Activated CD4-positive, alpha-beta memory T cell treated with anti-CD3 and anti-CD28 coated beads for 36 hours (primary cell): ENCODE measurements around the gene CBLN3. TPM values are rescaled to one million over a fixed set of nuclear protein-coding genes. Genes with fewer than 3 reads are reported as not detected.
A peak's percentile ranks its signal among the peaks of the same experiment; 100 is the strongest.

ENCODE experiments used
- CTCF ChIA-PET: fragments of 350-600 bp; sonication (Branson Sonifier 250); formaldehyde crosslinking; loops from one replicate; lab custom pipeline; 2021; ENCODE audit warnings: antibody characterized with exemption, inconsistent platforms; lab: Charles Lee
- POLR2A ChIA-PET: fragments of 350-600 bp; sonication (Branson Sonifier 250); formaldehyde crosslinking; loops from one replicate; lab custom pipeline; 2021; ENCODE audit warnings: antibody characterized with exemption; lab: Charles Lee
- DNase-seq: peaks from one replicate; pipeline ENCODE4 v3.0.0-alpha.2; 2020
- H3K27ac Mint-ChIP-seq: one replicate; pipeline ENCODE4 v1.8.0; 2021; ENCODE audit warnings: mixed read lengths
- H3K27me3 Mint-ChIP-seq: one replicate; pipeline ENCODE4 v1.8.0; 2021; ENCODE audit warnings: mixed read lengths
- H3K36me3 Mint-ChIP-seq: one replicate; pipeline ENCODE4 v1.8.0; 2021; ENCODE audit warnings: mixed read lengths
- H3K4me1 Mint-ChIP-seq: one replicate; pipeline ENCODE4 v1.8.0; 2021; ENCODE audit warnings: low read depth, mixed read lengths
- H3K4me3 Mint-ChIP-seq: one replicate; pipeline ENCODE4 v1.8.0; 2021; ENCODE audit warnings: mild to moderate bottlenecking, mixed read lengths
- H3K9me3 Mint-ChIP-seq: one replicate; pipeline ENCODE4 v1.8.0; 2021; ENCODE audit warnings: mixed read lengths
- intact Hi-C: fragments of 100-400 bp; cut with micrococcal nuclease; formaldehyde crosslinking; loops from one replicate; pipeline ENCODE4 v1.15.1; 2023
- total RNA-seq, 2 experiments: library from RNA; stranded (reverse); gene quantifications; one replicate each; pipeline ENCODE4 v1.2.3, GENCODE V29; 2021

The CBLN3 gene
- total RNA-seq, 2 experiments from 2014 or later, result 8.6 to 9.3 TPM

- intact Hi-C loops, result loop anchor here (2.0 kb wide), 1 partner anchor 19 kb away; no protein-coding TSS in a partner anchor
- Mint-ChIP-seq H3K4me3 (no peak overlapping the region), H3K9me3 (no peaks in the 10 kb centered on the region), H3K27me3 (peaks cover 1% of the 10 kb centered on the region), H3K27ac (no peak overlapping the region), H3K36me3 (no peaks in the 10 kb centered on the region), H3K4me1 (no peaks in the 10 kb centered on the region)
- CTCF ChIA-PET, result interaction anchor here (0.8 to 3.9 kb wide), 6 partner anchors 14 to 100 kb away, joined by 3 to 27 read pairs (median 5); partner anchors contain the start of gene LTB4R
- POLR2A ChIA-PET, result no interaction called here
- DNase-seq, result peak; percentile 45
Observed at GRCh38 chr14:24411443-24412389, 17.8 kb downstream of the CBLN3 start.

- CTCF ChIA-PET, result interaction anchor here (1.0 to 3.9 kb wide), 6 partner anchors 9 to 102 kb away, joined by 3 to 27 read pairs (median 4); partner anchors contain the start of gene CIDEB
Observed at GRCh38 chr14:24409956-24410355, 19.5 kb downstream of the CBLN3 start.

GRCh38 chr14:24409192-24409591 lies 20.3 kb downstream of the CBLN3 start:
- POLR2A ChIA-PET, result interaction anchor here (0.5 kb wide), 1 partner anchor 73 kb away, joined by 3 read pairs; no protein-coding TSS in a partner anchor
- intact Hi-C loops, result no loop called here
- no peak overlapping the region for H3K4me3 Mint-ChIP-seq

More at GRCh38 chr14:24409956-24410355, 19.5 kb downstream of the CBLN3 start:
- Mint-ChIP-seq H3K27me3 (peaks cover 3% of the 10 kb centered on the region), H3K4me1 (no peaks in the 10 kb centered on the region), H3K27ac (no peak overlapping the region), H3K36me3 (no peaks in the 10 kb centered on the region), H3K4me3 (no peak overlapping the region), H3K9me3 (no peaks in the 10 kb centered on the region)
- intact Hi-C loops, result no loop called here
- DNase-seq, result no peak
- POLR2A ChIA-PET, result no interaction called here

GRCh38 chr14:24408764-24409163 lies 20.7 kb downstream of the CBLN3 start:
- H3K4me3 Mint-ChIP-seq, result no peak overlapping the region
- H3K36me3 Mint-ChIP-seq, result no peaks in the 10 kb centered on the region
- peaks cover 3% of the 10 kb centered on the region for H3K27me3 Mint-ChIP-seq
- no peaks in the 10 kb centered on the region for H3K4me1 Mint-ChIP-seq
- intact Hi-C loops, result no loop called here
- H3K27ac Mint-ChIP-seq, result no peak overlapping the region
- POLR2A ChIA-PET, result interaction anchor here (0.5 kb wide), 1 partner anchor 72 kb away, joined by 3 read pairs; no protein-coding TSS in a partner anchor
- CTCF ChIA-PET, result interaction anchor here (0.7 to 3.9 kb wide), 8 partner anchors 13 to 101 kb away, joined by 3 to 27 read pairs (median 4); partner anchors contain the start of genes CIDEB and RIPK3
- no peak for DNase-seq
- no peaks in the 10 kb centered on the region for H3K9me3 Mint-ChIP-seq

More at GRCh38 chr14:24409192-24409591, 20.3 kb downstream of the CBLN3 start:
- Mint-ChIP-seq H3K9me3 (no peaks in the 10 kb centered on the region), H3K27me3 (peaks cover 3% of the 10 kb centered on the region), H3K4me1 (no peaks in the 10 kb centered on the region), H3K36me3 (no peaks in the 10 kb centered on the region), H3K27ac (no peak overlapping the region)
- CTCF ChIA-PET, result interaction anchor here (0.7 to 3.9 kb wide), 9 partner anchors 9 to 101 kb away, joined by 3 to 27 read pairs (median 4); partner anchors contain the start of genes CIDEB and RIPK3
- DNase-seq, result no peak

- no peak overlapping the region for H3K4me3 Mint-ChIP-seq
- intact Hi-C loops, result no loop called here
- no peak overlapping the region for H3K27ac Mint-ChIP-seq
- no peaks in the 10 kb centered on the region for H3K36me3 Mint-ChIP-seq
- CTCF ChIA-PET, result interaction anchor here (1.9 to 3.0 kb wide), 3 partner anchors 23 to 74 kb away, joined by 6 to 11 read pairs (median 10); no protein-coding TSS in a partner anchor
- DNase-seq, result no peak
- peaks cover 11% of the 10 kb centered on the region for H3K27me3 Mint-ChIP-seq
- no peaks in the 10 kb centered on the region for H3K4me1 Mint-ChIP-seq
- POLR2A ChIA-PET, result no interaction called here
- H3K9me3 Mint-ChIP-seq, result no peaks in the 10 kb centered on the region
Observed at GRCh38 chr14:24407608-24408325, 21.7 kb downstream of the CBLN3 start.

- H3K4me3 Mint-ChIP-seq, result no peak overlapping the region
- H3K36me3 Mint-ChIP-seq, result no peaks in the 10 kb centered on the region
- H3K27ac Mint-ChIP-seq, result no peak overlapping the region
- intact Hi-C loops, result no loop called here
- no peak for DNase-seq
- ChIA-PET POLR2A (no interaction called here), CTCF (interaction anchor here (1.9 to 3.0 kb wide), 3 partner anchors 25 to 73 kb away, joined by 6 to 11 read pairs (median 10); no protein-coding TSS in a partner anchor)
- peaks cover 11% of the 10 kb centered on the region for H3K27me3 Mint-ChIP-seq
- H3K4me1 Mint-ChIP-seq, result no peaks in the 10 kb centered on the region
- no peaks in the 10 kb centered on the region for H3K9me3 Mint-ChIP-seq
Observed at GRCh38 chr14:24406416-24406815, 23.1 kb downstream of the CBLN3 start.

GRCh38 chr14:24404814-24405213 lies 24.7 kb downstream of the CBLN3 start:
- H3K9me3 Mint-ChIP-seq, result no peaks in the 10 kb centered on the region
- intact Hi-C loops, result no loop called here
- H3K27ac Mint-ChIP-seq, result no peak overlapping the region
- ChIA-PET POLR2A (no interaction called here), CTCF (interaction anchor here (1.1 to 3.0 kb wide), 4 partner anchors 14 to 39 kb away, joined by 3 to 10 read pairs (median 4); no protein-coding TSS in a partner anchor)
- H3K4me1 Mint-ChIP-seq, result no peaks in the 10 kb centered on the region
- H3K4me3 Mint-ChIP-seq, result no peak overlapping the region
- H3K36me3 Mint-ChIP-seq, result no peaks in the 10 kb centered on the region
- peaks cover 10% of the 10 kb centered on the region for H3K27me3 Mint-ChIP-seq
- DNase-seq, result no peak

- ChIA-PET POLR2A (no interaction called here), CTCF (interaction anchor here (1.1 to 1.7 kb wide), 4 partner anchors 28 to 70 kb away, joined by 3 to 6 read pairs (median 4); no protein-coding TSS in a partner anchor)
- H3K4me1 Mint-ChIP-seq, result peaks cover 7% of the 10 kb centered on the region
Observed at GRCh38 chr14:24403294-24403998, 26.0 kb downstream of the CBLN3 start.

GRCh38 chr14:24401810-24402702 lies 27.4 kb downstream of the CBLN3 start:
- Mint-ChIP-seq H3K27ac (no peak overlapping the region), H3K36me3 (no peaks in the 10 kb centered on the region), H3K4me3 (no peak overlapping the region), H3K9me3 (no peaks in the 10 kb centered on the region), H3K4me1 (peaks cover 7% of the 10 kb centered on the region), H3K27me3 (peaks cover 14% of the 10 kb centered on the region)
- POLR2A ChIA-PET, result no interaction called here
- CTCF ChIA-PET, result interaction anchor here (1.4 to 1.5 kb wide), 3 partner anchors 29 to 69 kb away, joined by 4 to 6 read pairs (median 4); no protein-coding TSS in a partner anchor
- intact Hi-C loops, result no loop called here
- no peak for DNase-seq

More at GRCh38 chr14:24403294-24403998, 26.0 kb downstream of the CBLN3 start:
- no peak for DNase-seq
- intact Hi-C loops, result no loop called here
- Mint-ChIP-seq H3K27ac (no peak overlapping the region), H3K4me3 (no peak overlapping the region), H3K9me3 (no peaks in the 10 kb centered on the region), H3K36me3 (no peaks in the 10 kb centered on the region), H3K27me3 (peaks cover 14% of the 10 kb centered on the region)

- DNase-seq, result no peak
- Mint-ChIP-seq H3K9me3 (no peaks in the 10 kb centered on the region), H3K36me3 (no peaks in the 10 kb centered on the region), H3K27me3 (peaks cover 12% of the 10 kb centered on the region), H3K4me3 (no peak overlapping the region), H3K4me1 (peaks cover 7% of the 10 kb centered on the region), H3K27ac (no peak overlapping the region)
- POLR2A ChIA-PET, result no interaction called here
- intact Hi-C loops, result no loop called here
- CTCF ChIA-PET, result interaction anchor here (1.0 to 1.2 kb wide), 2 partner anchors 25 to 67 kb away, joined by 3 to 6 read pairs; no protein-coding TSS in a partner anchor
Observed at GRCh38 chr14:24399999-24400718, 29.3 kb downstream of the CBLN3 start.
